D721Med (cell line): ENCODE results near the gene NRP2.

Experiments used
- DNase-seq: peaks from one replicate; pipeline ENCODE4 v3.0.0; 2011; ENCODE audit warnings: low spot score; ENCODE audit not compliant: insufficient read length
- FAIRE-seq: peaks from 2 replicates; lab custom pipeline; 2011; peaks lifted over from hg19 to GRCh38; lab: Jason Lieb, UNC
- TF ChIP-seq, protein P1 (sequence below): IDR thresholded peaks from 2 replicates; pipeline ENCODE4 v1.5.1; 2012; ENCODE audit warnings: mild to moderate bottlenecking, control low read depth; ENCODE audit not compliant: insufficient read depth; ENCODE audit errors: missing control alignments

NRP2 gene

DNA sequence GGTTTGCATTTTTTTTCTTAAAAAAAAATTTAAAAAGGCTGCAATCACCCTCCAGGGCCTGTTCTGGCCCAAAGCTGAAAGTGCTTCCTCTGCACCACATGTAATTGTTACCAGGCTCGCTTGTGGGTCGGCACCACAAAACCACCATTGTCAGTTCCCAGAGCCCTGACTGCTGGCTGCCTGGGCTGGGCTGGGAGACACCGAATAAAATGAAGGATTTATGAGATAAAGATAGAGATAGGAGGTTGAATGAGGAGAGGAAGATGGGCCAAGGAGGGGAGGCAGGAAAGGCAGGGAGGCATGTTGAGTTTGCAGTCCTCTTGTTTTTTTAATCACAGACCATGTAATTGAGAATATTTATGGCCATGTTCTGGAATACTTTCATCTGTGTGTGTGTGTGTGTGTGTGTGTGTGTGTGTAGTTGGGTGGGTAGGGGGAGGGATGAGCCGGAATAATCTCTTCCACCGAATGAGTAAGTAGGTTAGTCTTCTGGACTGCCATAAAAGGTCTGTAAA lies 14.7 kb downstream of the NRP2 start:
- DNase-seq: no peak
- TF ChIP-seq, protein P1, sequence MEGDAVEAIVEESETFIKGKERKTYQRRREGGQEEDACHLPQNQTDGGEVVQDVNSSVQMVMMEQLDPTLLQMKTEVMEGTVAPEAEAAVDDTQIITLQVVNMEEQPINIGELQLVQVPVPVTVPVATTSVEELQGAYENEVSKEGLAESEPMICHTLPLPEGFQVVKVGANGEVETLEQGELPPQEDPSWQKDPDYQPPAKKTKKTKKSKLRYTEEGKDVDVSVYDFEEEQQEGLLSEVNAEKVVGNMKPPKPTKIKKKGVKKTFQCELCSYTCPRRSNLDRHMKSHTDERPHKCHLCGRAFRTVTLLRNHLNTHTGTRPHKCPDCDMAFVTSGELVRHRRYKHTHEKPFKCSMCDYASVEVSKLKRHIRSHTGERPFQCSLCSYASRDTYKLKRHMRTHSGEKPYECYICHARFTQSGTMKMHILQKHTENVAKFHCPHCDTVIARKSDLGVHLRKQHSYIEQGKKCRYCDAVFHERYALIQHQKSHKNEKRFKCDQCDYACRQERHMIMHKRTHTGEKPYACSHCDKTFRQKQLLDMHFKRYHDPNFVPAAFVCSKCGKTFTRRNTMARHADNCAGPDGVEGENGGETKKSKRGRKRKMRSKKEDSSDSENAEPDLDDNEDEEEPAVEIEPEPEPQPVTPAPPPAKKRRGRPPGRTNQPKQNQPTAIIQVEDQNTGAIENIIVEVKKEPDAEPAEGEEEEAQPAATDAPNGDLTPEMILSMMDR: no peak
- no peak for FAIRE-seq

DNA sequence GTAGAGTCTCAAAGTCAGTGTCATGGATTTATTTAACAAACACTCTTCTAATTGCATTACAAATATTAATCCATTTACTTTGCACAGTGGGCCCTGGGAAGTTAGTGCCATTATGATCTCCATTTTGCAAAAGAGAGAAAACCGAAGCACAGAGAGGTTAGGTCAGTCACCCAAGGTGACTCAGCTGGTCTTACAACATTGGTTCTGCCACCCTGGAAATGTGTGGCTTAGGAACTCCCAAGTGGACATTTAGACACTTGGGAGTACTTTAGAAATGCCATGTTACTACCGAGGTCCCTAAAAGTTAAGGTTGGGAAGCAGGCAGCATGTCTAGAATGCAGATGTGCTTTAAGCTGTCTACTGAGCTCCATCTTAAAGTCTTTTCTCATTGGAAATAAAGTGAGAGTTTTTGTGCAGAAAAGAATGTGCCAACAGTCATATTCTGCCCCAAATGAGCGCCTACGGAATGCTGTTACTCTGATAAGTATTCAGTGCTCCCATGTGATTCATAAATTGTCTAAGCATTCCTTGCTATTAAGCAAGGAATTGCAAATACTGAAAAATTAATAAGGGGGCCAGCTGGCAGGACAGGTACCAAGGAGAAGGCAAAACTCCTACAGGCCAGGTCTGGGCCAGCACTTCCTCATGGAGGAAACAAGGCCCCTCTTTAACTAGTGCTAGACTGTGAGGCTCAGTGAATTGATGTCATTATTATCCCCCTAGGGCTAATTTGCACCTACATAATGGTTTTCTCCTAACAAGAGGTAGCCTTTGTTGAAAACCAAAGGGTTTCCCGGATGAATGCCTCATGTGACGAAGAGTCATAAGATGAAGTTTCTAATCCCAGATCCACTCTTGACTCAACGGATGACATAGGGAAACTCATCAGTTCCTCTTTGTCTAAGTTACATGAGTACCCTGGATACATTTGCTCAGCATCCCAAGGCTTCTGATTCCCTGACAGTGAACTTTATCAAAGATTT lies 16.3 kb downstream of the NRP2 start:
- TF ChIP-seq, protein P1: no peak
- FAIRE-seq: no peak
- DNase-seq: no peak

DNA sequence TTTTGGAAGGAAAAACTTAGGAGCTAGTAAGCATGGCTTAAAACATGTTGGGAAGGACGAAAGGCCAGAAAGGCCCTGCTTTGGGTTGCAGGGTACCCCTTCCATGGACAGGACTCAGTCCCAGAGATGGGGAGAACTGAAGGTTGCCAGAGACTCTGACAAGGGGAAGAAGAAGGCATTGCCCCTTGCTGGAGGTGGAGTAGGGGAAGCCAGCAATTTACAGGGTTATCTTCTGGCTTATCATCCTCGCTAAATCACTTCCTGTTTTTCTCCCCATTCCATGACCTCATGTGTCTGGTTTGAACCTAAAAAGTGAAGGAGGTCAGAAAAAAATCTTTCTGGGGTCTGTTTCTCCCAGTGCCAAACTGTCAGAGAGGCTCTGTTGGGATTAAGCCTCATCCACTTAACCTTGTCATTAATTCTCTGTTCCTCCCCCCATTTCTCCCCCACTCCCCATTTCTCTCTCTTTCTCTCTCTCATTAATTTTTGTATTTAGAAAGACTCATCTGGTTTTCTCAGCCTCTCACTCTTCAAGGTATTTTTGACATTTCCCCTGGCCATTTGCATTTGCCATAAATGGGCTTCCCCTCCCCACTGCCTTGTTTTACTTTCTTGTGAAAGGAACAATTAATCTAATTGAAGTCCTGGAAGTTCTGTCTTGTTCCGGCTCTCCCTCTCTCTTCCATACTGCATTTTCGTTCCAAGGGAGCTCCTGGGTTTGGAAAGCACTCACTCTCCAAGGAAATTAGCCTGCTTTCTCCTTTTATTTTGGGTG lies 17.4 kb downstream of the NRP2 start:
- DNase-seq (no peak), FAIRE-seq (no peak)
- TF ChIP-seq, protein P1: no peak

DNA sequence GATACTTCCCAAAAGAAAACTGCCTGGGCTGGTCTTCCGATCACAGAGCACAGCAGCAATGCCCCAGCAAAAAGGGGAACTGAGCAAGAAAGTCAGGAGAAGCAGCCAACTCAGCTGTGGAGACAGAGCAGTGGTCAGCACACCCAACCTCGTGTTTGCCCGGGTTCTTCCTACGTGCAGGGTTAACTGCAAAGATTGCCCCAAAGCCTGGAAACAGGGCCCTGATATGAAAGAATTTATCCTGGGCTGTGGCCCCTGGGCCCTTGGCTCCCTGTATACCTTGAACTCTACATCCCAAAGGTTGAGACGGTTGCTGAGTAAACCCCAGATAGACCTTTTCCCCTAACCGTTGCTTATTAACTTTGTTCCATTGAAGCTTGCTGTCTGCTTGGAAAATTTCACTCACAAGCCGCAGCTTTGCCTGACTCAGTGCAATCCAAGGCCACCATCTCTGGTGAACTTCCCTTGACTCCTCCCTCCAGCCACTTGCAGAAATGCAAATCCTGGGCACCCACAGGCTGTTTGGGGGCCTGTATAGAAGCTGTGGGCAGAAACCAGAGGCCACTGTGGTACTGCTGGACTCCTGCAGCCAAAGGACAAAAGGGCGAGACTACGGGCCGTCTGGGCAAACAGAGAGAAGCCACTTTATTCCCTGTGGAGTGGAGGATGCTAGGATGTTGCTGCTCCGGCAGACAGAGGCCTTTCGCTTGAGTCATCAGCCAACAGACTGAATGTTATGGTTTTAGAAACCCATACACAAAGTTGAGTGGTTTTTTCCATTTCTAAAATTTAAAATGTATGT lies 18.2 kb downstream of the NRP2 start:
- TF ChIP-seq, protein P1: no peak
- no peak for DNase-seq
- FAIRE-seq: no peak

DNA sequence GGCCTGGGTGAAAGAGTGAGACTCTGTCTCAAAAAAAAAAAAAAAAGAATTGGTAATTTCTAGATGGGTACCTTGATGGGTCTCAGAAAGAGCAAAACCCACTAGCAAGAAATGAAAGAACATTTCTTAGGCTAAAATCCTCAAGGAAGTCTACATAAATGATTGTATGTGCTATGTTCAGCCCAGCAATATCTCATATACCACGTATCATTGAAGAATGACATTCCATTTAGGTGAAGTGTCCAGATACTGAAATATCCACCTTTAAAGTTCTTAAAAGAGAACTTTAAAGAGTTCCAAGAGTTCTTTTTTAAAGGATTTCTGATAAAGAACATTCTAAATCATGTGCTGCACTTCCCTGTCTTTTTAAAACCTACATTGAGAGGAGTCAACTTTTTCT lies 19.2 kb downstream of the NRP2 start:
- FAIRE-seq: no peak
- TF ChIP-seq, protein P1: no peak
- no peak for DNase-seq

DNA sequence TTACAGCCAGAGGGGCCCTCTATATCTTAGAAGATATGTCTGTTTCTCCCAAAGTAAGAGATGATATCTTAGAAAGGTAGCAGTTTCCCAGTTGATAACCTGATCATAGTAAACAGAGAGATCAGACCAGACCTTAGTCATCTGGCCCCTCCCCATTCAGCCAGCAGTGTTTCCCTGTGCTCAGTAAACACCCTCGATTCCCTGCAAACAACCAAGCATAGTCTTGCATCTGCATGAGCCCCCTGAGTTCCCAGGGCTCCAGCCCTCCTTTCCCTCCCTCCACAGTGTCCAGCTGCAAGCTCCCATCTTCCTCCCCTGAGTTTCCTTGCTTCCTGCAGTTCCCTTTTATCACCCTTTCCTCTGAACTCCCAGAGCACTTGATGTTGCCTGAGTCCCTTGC lies 20.3 kb downstream of the NRP2 start:
- TF ChIP-seq, protein P1: no peak
- no peak for DNase-seq
- FAIRE-seq: no peak
